Measurements from ENCODE around the gene TNFSF11. TPM values are rescaled to one million over a fixed set of nuclear protein-coding genes. Genes with fewer than 3 reads are reported as not detected.

Gene TNFSF11
- total and polyA plus RNA-seq, 2 donors (not counting 1 experiment from before 2014, with no cell fraction given), result not detected

GRCh38 chr13:42654212-42654611 is 80.3 kb downstream of the TNFSF11 start:
- H3K27ac Mint-ChIP-seq, result no peak overlapping the region
- H3K4me3 ChIP-seq (ENCODE audit: control extremely low read depth in 1 of 5, extremely low read depth in 1 of 5, insufficient read depth in 1 of 5, low read depth in 2 of 5, low read length in 4 of 5), result no peak overlapping the region
- H3K9ac ChIP-seq (ENCODE audit: low read length), result no peak overlapping the region
- no peaks in the 10 kb centered on the region for H3K36me3 ChIP-seq (replicated peaks in 1 of 2; ENCODE audit: control extremely low read depth in 1 of 2, control insufficient read depth in 1 of 2, extremely low read depth in 1 of 2, insufficient read depth in 2 of 2, low read length in 1 of 2)
- no peaks in the 10 kb centered on the region for H4K20me1 ChIP-seq (ENCODE audit: control insufficient read depth, insufficient read depth, low read length, poor library complexity, severe bottlenecking)
- H3K4me2 ChIP-seq (replicated peaks; ENCODE audit: low read depth, low read length, poor library complexity, severe bottlenecking), result no peak overlapping the region
- intact Hi-C loops (cut with micrococcal nuclease), result no loop called here
- H2AFZ ChIP-seq (ENCODE audit: insufficient read depth, low read depth, low read length, poor library complexity, severe bottlenecking), result no peak overlapping the region
- no peak for DNase-seq
- ChIA-PET POLR2A (no interaction called here), CTCF (no interaction called here)
- no peaks in the 10 kb centered on the region for H3K4me1 ChIP-seq (ENCODE audit: control insufficient read depth in 2 of 2, insufficient read depth in 2 of 2, low read length in 2 of 2)
- no peak overlapping the region for H3K27ac ChIP-seq (ENCODE audit: low read length in 2 of 2)
- no peaks in the 10 kb centered on the region for H3K9me3 ChIP-seq (ENCODE audit: control extremely low read depth in 1 of 3, control insufficient read depth in 2 of 3, insufficient read depth in 1 of 3, low read length in 2 of 3)
- ATAC-seq (ENCODE audit: low read depth), result no peak
- no peaks in the 10 kb centered on the region for H3K79me2 ChIP-seq (ENCODE audit: control insufficient read depth, insufficient read depth, low read length)
- H3K4me1 Mint-ChIP-seq, result no peaks in the 10 kb centered on the region
- peaks cover 50% of the 10 kb centered on the region for H3K27me3 Mint-ChIP-seq
- peaks cover 0 to 11% (median 4%) of the 10 kb centered on the region in 4 experiments for H3K27me3 ChIP-seq (replicated peaks in 1 of 4; ENCODE audit: control extremely low read depth in 1 of 4, control insufficient read depth in 3 of 4, insufficient read depth in 4 of 4, low read length in 3 of 4)
- H3K4me3 Mint-ChIP-seq, result no peak overlapping the region
- TF ChIP-seq EZH2 (IDR thresholded peaks at IDR 0.05; ENCODE audit: borderline replicate concordance, insufficient read depth, low read depth, low read length, poor library complexity, severe bottlenecking), result no peak
- TF ChIP-seq CTCF (IDR thresholded peaks at IDR 0.05), result no peak
- H3K9me3 Mint-ChIP-seq (ENCODE audit: insufficient read depth), result no peaks in the 10 kb centered on the region

- Histone ChIP-seq H3K9me3 (ENCODE audit: control extremely low read depth in 1 of 3, control insufficient read depth in 2 of 3, insufficient read depth in 1 of 3, low read length in 2 of 3) (no peaks in the 10 kb centered on the region), H3K4me1 (ENCODE audit: control insufficient read depth in 2 of 2, insufficient read depth in 2 of 2, low read length in 2 of 2) (no peaks in the 10 kb centered on the region), H3K79me2 (ENCODE audit: control insufficient read depth, insufficient read depth, low read length) (no peaks in the 10 kb centered on the region), H3K4me2 (replicated peaks; ENCODE audit: low read depth, low read length, poor library complexity, severe bottlenecking) (no peak overlapping the region), H3K9ac (ENCODE audit: low read length) (no peak overlapping the region), H4K20me1 (ENCODE audit: control insufficient read depth, insufficient read depth, low read length, poor library complexity, severe bottlenecking) (no peaks in the 10 kb centered on the region), H2AFZ (ENCODE audit: insufficient read depth, low read depth, low read length, poor library complexity, severe bottlenecking) (no peak overlapping the region), H3K27ac (ENCODE audit: low read length in 2 of 2) (no peak overlapping the region), H3K27me3 (replicated peaks in 1 of 4; ENCODE audit: control extremely low read depth in 1 of 4, control insufficient read depth in 3 of 4, insufficient read depth in 4 of 4, low read length in 3 of 4) (peaks cover 0 to 11% (median 4%) of the 10 kb centered on the region in 4 experiments), H3K36me3 (replicated peaks in 1 of 2; ENCODE audit: control extremely low read depth in 1 of 2, control insufficient read depth in 1 of 2, extremely low read depth in 1 of 2, insufficient read depth in 2 of 2, low read length in 1 of 2) (no peaks in the 10 kb centered on the region), H3K4me3 (ENCODE audit: control extremely low read depth in 1 of 5, extremely low read depth in 1 of 5, insufficient read depth in 1 of 5, low read depth in 2 of 5, low read length in 4 of 5) (no peak overlapping the region)
- Mint-ChIP-seq H3K9me3 (ENCODE audit: insufficient read depth) (no peaks in the 10 kb centered on the region), H3K27ac (no peak overlapping the region), H3K27me3 (peaks cover 52% of the 10 kb centered on the region), H3K4me1 (no peaks in the 10 kb centered on the region), H3K4me3 (no peak overlapping the region)
- DNase-seq, result no peak
- no CpG with 5 or more reads among the region's 1 CpG for WGBS (ENCODE audit: insufficient coverage)
- TF ChIP-seq CTCF (IDR thresholded peaks at IDR 0.05), result no peak
- TF ChIP-seq EZH2 (IDR thresholded peaks at IDR 0.05; ENCODE audit: borderline replicate concordance, insufficient read depth, low read depth, low read length, poor library complexity, severe bottlenecking), result no peak
- ChIA-PET CTCF (no interaction called here), POLR2A (no interaction called here)
- no peak for ATAC-seq (ENCODE audit: low read depth)
- intact Hi-C loops (cut with micrococcal nuclease), result no loop called here
Measured at GRCh38 chr13:42654722-42655121, 80.8 kb downstream of the TNFSF11 start.
